Measurements from ENCODE around the gene HMGCR.

- no peak for TF ChIP-seq POLR2A (IDR thresholded peaks at IDR 0.05; ENCODE audit: extremely low read depth, insufficient read length)
- TF ChIP-seq, protein P1, sequence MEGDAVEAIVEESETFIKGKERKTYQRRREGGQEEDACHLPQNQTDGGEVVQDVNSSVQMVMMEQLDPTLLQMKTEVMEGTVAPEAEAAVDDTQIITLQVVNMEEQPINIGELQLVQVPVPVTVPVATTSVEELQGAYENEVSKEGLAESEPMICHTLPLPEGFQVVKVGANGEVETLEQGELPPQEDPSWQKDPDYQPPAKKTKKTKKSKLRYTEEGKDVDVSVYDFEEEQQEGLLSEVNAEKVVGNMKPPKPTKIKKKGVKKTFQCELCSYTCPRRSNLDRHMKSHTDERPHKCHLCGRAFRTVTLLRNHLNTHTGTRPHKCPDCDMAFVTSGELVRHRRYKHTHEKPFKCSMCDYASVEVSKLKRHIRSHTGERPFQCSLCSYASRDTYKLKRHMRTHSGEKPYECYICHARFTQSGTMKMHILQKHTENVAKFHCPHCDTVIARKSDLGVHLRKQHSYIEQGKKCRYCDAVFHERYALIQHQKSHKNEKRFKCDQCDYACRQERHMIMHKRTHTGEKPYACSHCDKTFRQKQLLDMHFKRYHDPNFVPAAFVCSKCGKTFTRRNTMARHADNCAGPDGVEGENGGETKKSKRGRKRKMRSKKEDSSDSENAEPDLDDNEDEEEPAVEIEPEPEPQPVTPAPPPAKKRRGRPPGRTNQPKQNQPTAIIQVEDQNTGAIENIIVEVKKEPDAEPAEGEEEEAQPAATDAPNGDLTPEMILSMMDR (IDR thresholded peaks at IDR 0.05; ENCODE audit: low read depth, low read length), result no peak
- no peak for TF ChIP-seq MYC (IDR thresholded peaks at IDR 0.05; ENCODE audit: low read depth, low read length)
- no peak for TF ChIP-seq MAX (IDR thresholded peaks at IDR 0.05; ENCODE audit: low read depth, low read length)
Measured at GRCh38 chr5:75395277-75395676, 58.3 kb downstream of the HMGCR start.
